IMR-90 (cell line): Measurements from ENCODE around the gene WASF3. TPM values are rescaled to one million over a fixed set of nuclear protein-coding genes. Genes with fewer than 3 reads are reported as not detected.
A peak's percentile ranks its signal among the peaks of the same experiment; 100 is the strongest.

Source experiments
- ATAC-seq: fragments of 200-7000 bp; cut with Tn5 transposase; 2 replicates; pipeline ENCODE4 v1.9.1; 2020; ENCODE audit warnings: low read depth, mild to moderate bottlenecking, moderate library complexity
- BruUV-seq: library from RNA; stranded (reverse); fragments of 400-500 nt; replicated peaks from 2 replicates; lab custom pipeline; 2021; lab: Mats Ljungman, UMichigan
- CTCF ChIA-PET: fragments of 300-600 bp; formaldehyde crosslinking; extraction: SDS; loops from one replicate; lab custom pipeline; 2021; ENCODE audit warnings: antibody characterized with exemption; lab: Yijun Ruan, JAX
- POLR2A ChIA-PET: fragments of 300-600 bp; sonication (Branson Sonifier 250); formaldehyde crosslinking; loops from one replicate; lab custom pipeline; 2022; ENCODE audit warnings: antibody characterized with exemption; ENCODE audit not compliant: unreplicated experiment; lab: Charles Lee
- DNase-seq: peaks from one replicate; pipeline ENCODE4 v3.0.0; 2013
- H2AFZ ChIP-seq: replicated peaks from 2 replicates; pipeline ENCODE3; 2013; ENCODE audit warnings: low read length, mild to moderate bottlenecking; ENCODE audit not compliant: poor library complexity
- H2AK5ac ChIP-seq: 2 replicates; pipeline ENCODE4 v1.6.1; 2013; ENCODE audit warnings: low read depth, low read length, inconsistent platforms
- H2AK9ac ChIP-seq: replicated peaks from 2 replicates; pipeline ENCODE3; 2013; ENCODE audit warnings: mild to moderate bottlenecking, low read depth, low read length, moderate library complexity; ENCODE audit not compliant: poor library complexity
- H2BK120ac ChIP-seq: 2 replicates; pipeline ENCODE4 v1.6.1; 2013; ENCODE audit warnings: low read depth, low read length, inconsistent platforms
- H2BK15ac ChIP-seq: 3 replicates; pipeline ENCODE4 v1.6.1; 2013; ENCODE audit warnings: low read depth, low read length, inconsistent platforms
- H2BK20ac ChIP-seq: 2 replicates; pipeline ENCODE4 v1.6.1; 2013; ENCODE audit warnings: low read depth, mild to moderate bottlenecking, inconsistent platforms, low read length, moderate library complexity
- H2BK5ac ChIP-seq: 2 replicates; pipeline ENCODE4 v1.6.1; 2013; ENCODE audit warnings: mild to moderate bottlenecking, low read depth, low read length, inconsistent platforms; ENCODE audit not compliant: poor library complexity, severe bottlenecking
- H3K14ac ChIP-seq: replicated peaks from 2 replicates; pipeline ENCODE4 v1.6.1; 2013; ENCODE audit warnings: low read depth, low read length, inconsistent platforms
- H3K18ac ChIP-seq: 2 replicates; pipeline ENCODE4 v1.6.1; 2013; ENCODE audit warnings: low read depth, low read length, control low read depth
- H3K23ac ChIP-seq: 2 replicates; pipeline ENCODE4 v1.6.1; 2013; ENCODE audit warnings: low read depth, low read length, inconsistent platforms
- H3K27ac ChIP-seq: 2 replicates; pipeline ENCODE4 v1.5.1; 2013; ENCODE audit warnings: mild to moderate bottlenecking, control low read depth, low read length; ENCODE audit not compliant: insufficient read depth
- H3K27me3 ChIP-seq: 2 replicates; pipeline ENCODE4 v1.6.1; 2013; ENCODE audit warnings: low read length; ENCODE audit not compliant: control insufficient read depth, insufficient read depth
- H3K36me3 ChIP-seq: 2 replicates; pipeline ENCODE4 v1.6.1; 2013; ENCODE audit warnings: low read length, mixed read lengths; ENCODE audit not compliant: control insufficient read depth, insufficient read depth
- H3K4ac ChIP-seq: 2 replicates; pipeline ENCODE4 v1.6.1; 2013; ENCODE audit warnings: low read depth, low read length, inconsistent platforms
- H3K4me1 ChIP-seq: 2 replicates; pipeline ENCODE4 v1.6.1; 2013; ENCODE audit warnings: low read length, mixed read lengths; ENCODE audit not compliant: control insufficient read depth, insufficient read depth
- H3K4me2 ChIP-seq: 2 replicates; pipeline ENCODE4 v1.6.1; 2013; ENCODE audit warnings: low read depth, mild to moderate bottlenecking, control low read depth, low read length, moderate library complexity
- H3K4me3 ChIP-seq: 2 replicates; pipeline ENCODE4 v1.5.1; 2013; ENCODE audit warnings: low read depth, mild to moderate bottlenecking, control low read depth, low read length, moderate library complexity; ENCODE audit not compliant: insufficient read depth
- H3K56ac ChIP-seq: 2 replicates; pipeline ENCODE4 v1.6.1; 2013; ENCODE audit warnings: low read length, inconsistent platforms; ENCODE audit not compliant: insufficient read depth; ENCODE audit errors: extremely low read depth
- H3K79me1 ChIP-seq, 2 experiments: 2 replicates each; pipeline ENCODE4 v1.6.1; 2013; ENCODE audit warnings: low read length in 2 of 2, inconsistent platforms in 1 of 2, low read depth in 1 of 2
- H3K9ac ChIP-seq: 2 replicates; pipeline ENCODE4 v1.6.1; 2013; ENCODE audit warnings: low read depth, low read length, control low read depth
- H3K9me1 ChIP-seq: 2 replicates; pipeline ENCODE4 v1.6.1; 2013; ENCODE audit warnings: low read length, inconsistent platforms; ENCODE audit not compliant: insufficient read depth
- H3K9me3 ChIP-seq: 2 replicates; pipeline ENCODE4 v1.6.1; 2013; ENCODE audit warnings: low read length; ENCODE audit not compliant: control insufficient read depth, insufficient read depth
- H4K20me1 ChIP-seq: 2 replicates; pipeline ENCODE4 v1.6.1; 2013; ENCODE audit warnings: low read length, inconsistent platforms; ENCODE audit not compliant: insufficient read depth
- H4K5ac ChIP-seq: 2 replicates; pipeline ENCODE4 v1.6.1; 2013; ENCODE audit warnings: mild to moderate bottlenecking, low read depth, low read length, control low read depth
- H4K8ac ChIP-seq, 2 experiments: 2 replicates each; pipeline ENCODE4 v1.6.1; 2013; ENCODE audit warnings: low read depth in 2 of 2, low read length in 2 of 2, control low read depth in 1 of 2, inconsistent platforms in 1 of 2
- H4K91ac ChIP-seq: 2 replicates; pipeline ENCODE4 v1.6.1; 2013; ENCODE audit warnings: low read depth, low read length, inconsistent platforms; ENCODE audit not compliant: insufficient read depth
- CHD1 ChIP-seq: IDR thresholded peaks from 2 replicates; pipeline ENCODE4 v1.6.1; 2012; ENCODE audit warnings: low read depth, low read length, improper control_type of control experiment
- MAFK ChIP-seq: IDR thresholded peaks from 2 replicates; pipeline ENCODE4 v1.6.1; 2012; ENCODE audit warnings: low read depth, low read length, improper control_type of control experiment
- WGBS, 2 experiments: methylation state at CpG; one replicate each; pipeline versions ENCODE4 v1.1.5 to v1.1.7; 2013; ENCODE audit warnings: missing lambda C conversion rate in 2 of 2; ENCODE audit not compliant: insufficient read length in 1 of 2; ENCODE audit errors: extremely low coverage in 2 of 2; 5-methylcytosine and 5-hydroxymethylcytosine counted together
- dilution Hi-C: fragments of 300-500 bp; cut with HindIII; formaldehyde crosslinking; loops from one replicate; pipeline ENCODE4 v1.14.3; 2018; ENCODE audit warnings: low sequenced_read_pairs; ENCODE audit not compliant: unreplicated experiment
- in situ Hi-C: fragments of 300-500 bp; cut with MboI; formaldehyde crosslinking; loops from 3 replicates; pipeline ENCODE4 v1.14.3; 2019; ENCODE audit warnings: low sequenced_read_pairs, inconsistent platforms, mixed read lengths
- intact Hi-C: fragments of 100-400 bp; cut with micrococcal nuclease; formaldehyde crosslinking; loops from 2 replicates; pipeline ENCODE4 v1.10.0; 2022
- polyA plus RNA-seq, 3 experiments: library from polyadenylated mRNA; depleted of rRNA; stranded (reverse); fragments of >200 nt; gene quantifications; 2 replicates each; pipeline ENCODE4 v1.2.3, GENCODE V29; 2012; ENCODE audit warnings: low replicate concordance in 1 of 3
- total RNA-seq: library from RNA; depleted of rRNA; stranded (reverse); fragments of >200 nt; gene quantifications from 2 replicates; pipeline ENCODE4 v1.2.3, GENCODE V29; 2012

WASF3 gene
- total and polyA plus RNA-seq, 2 of the 4 experiments (the other 2 are of a cell fraction): 4.3 to 11.4 TPM

DNA sequence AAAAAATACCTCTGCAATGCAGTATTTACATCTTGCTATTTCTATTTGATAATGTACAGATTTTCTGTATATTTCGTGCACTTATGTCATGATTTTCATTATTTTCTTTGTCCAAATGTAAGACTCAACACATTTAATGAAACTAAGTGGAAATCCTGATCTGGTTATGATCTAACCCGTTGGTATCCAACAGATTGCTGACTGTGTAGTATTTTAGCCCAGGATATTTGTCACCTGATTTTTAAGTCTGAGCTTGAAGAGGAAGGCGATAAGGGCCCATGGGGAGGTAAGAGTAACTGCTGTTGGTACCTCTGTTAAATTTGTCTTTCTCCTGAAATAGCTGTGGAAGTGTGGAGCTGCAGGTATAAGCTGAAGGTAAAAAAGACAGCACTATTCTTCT lies 45.3 kb downstream of the WASF3 start:
- no peak overlapping the region for H4K91ac ChIP-seq
- no peak overlapping the region for H3K4me3 ChIP-seq
- dilution Hi-C loops: no loop called here
- peaks cover 27 to 70% of the 10 kb centered on the region in 2 experiments for H3K79me1 ChIP-seq
- H3K9me3 ChIP-seq: no peaks in the 10 kb centered on the region
- peaks cover 16% of the 10 kb centered on the region for H3K4me1 ChIP-seq
- BruUV-seq: no TSS peak
- H2AK5ac ChIP-seq: no peak overlapping the region
- H3K56ac ChIP-seq: no peak overlapping the region
- ChIA-PET CTCF (no interaction called here), POLR2A (no interaction called here)
- H2BK120ac ChIP-seq: no peak overlapping the region
- peaks cover 3% of the 10 kb centered on the region; the same call in 1 of the 2 replicates for H3K9me1 ChIP-seq
- ATAC-seq (no peak), DNase-seq (no peak)
- intact Hi-C loops: no loop called here
- no peak overlapping the region for H4K8ac ChIP-seq
- H3K27me3 ChIP-seq: no peaks in the 10 kb centered on the region
- H3K36me3 ChIP-seq: no peaks in the 10 kb centered on the region
- no peak overlapping the region for H2AFZ ChIP-seq
- in situ Hi-C loops: no loop called here
- no peak overlapping the region for H3K23ac ChIP-seq
- no peak overlapping the region for H2BK15ac ChIP-seq
- H2AK9ac ChIP-seq: no peak overlapping the region
- H3K14ac ChIP-seq: no peak overlapping the region
- peaks cover 54% of the 10 kb centered on the region; the same call in 1 of the 2 replicates for H4K20me1 ChIP-seq
- no peak overlapping the region for H3K4ac ChIP-seq
- no peak overlapping the region for H2BK5ac ChIP-seq
- WGBS, 2 experiments: 100% methylated on average over 1 of the region's 3 CpGs; no CpG with 5 or more reads in 1 of the 2 experiments
- H3K4me2 ChIP-seq: no peak overlapping the region
- peak; percentile 74 for TF ChIP-seq MAFK
- TF ChIP-seq CHD1: no peak
- no peak overlapping the region for H2BK20ac ChIP-seq
- H3K27ac ChIP-seq: no peak overlapping the region
- no peak overlapping the region for H3K18ac ChIP-seq
- no peak overlapping the region for H3K9ac ChIP-seq
- no peak overlapping the region for H4K5ac ChIP-seq
